ENCODE measurements around the gene CHRNE.
"Not testable (repeated sequence)": the region's sequence is repeated elsewhere in the genome, so short reads cannot be mapped to it uniquely, and the experiment has no call there.

CHRNE gene

DNA sequence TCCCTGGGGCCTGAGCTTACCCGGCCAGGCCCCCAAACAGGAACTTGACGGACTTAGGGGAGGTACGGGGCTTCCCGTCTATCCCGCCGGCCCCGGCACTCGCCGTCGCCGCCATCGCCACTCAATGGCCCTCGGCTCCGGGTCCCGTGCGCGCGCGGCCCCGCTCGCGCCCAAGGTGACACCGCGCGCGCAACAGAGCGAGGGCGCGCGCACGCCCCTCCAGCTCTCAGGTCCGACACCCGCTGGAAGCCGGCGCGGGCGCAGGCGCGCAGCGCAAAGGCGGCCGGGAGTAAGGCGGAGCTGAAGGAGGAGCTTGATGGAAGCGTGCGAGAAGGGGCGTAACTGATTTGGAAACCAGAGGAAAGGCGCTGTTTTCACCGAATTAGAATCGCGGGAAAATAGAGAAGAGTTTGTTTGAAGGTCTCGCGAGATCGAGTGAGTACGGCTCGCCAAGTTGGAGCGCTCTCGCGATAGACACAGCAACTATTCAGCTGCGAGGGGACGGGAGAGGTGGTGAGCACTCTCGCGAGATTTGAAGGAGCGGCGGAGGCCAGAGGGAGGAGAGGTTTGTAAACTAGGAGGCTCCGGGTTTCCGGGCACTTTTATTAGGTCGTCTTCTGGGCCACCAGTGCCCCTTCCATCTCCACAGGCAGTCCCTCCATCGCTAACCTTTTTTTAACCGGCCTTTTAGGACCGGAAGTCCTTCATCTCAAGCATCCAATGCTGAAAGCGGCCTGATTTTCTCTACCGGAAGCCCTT lies 37.1 kb upstream of the CHRNE start, which contains the start of the genes RNF167 and SLC25A11:
RNF167 (plus strand) TSS at position 473 of the 759 bp plus-strand sequence. CDS start 642 bp downstream, outside the sequence.
SLC25A11 (minus strand) TSS at position 251 of the 759 bp plus-strand sequence; CDS start at position 115, 136 bp downstream.
- peak; percentile 95 to 97 for DNase-seq (ENCODE audit: low read depth in 2 of 2)

GRCh38 chr17:4939546-4939795 lies 36.6 kb upstream of the CHRNE start:
- no peak for DNase-seq (ENCODE audit: low read depth in 2 of 2)

GRCh38 chr17:4938688-4939545 lies 36.0 kb upstream of the CHRNE start:
- DNase-seq (ENCODE audit: low read depth in 2 of 2) = no peak

DNA sequence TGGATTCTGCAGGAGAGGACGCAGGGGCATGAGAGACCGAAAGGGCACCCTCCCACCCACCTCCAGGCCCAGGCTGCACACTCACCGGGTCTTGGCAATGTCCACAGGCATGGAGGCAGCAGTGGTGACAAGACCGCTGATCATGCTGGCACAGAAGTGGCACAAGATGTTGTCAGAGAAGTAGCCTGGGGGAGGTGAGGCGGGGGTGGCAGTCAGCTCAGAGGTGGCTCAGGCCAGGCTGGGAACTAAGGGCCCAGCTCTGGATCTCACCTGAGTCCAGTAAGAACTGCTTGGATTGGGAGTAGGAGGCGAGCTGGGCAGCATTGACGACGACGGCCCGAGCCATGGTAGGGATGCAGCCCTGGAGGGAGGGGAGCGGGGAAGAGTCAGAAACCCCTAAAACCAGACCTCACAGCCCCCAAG lies 35.2 kb upstream of the CHRNE start:
- DNase-seq (ENCODE audit: low read depth in 2 of 2) = no peak

GRCh38 chr17:4937553-4937952 lies 34.7 kb upstream of the CHRNE start:
- DNase-seq (ENCODE audit: low read depth in 2 of 2) = no peak

- DNase-seq (ENCODE audit: low read depth in 2 of 2) = no peak
Observed at GRCh38 chr17:4936436-4936835, 33.5 kb upstream of the CHRNE start.

GRCh38 chr17:4935650-4936049 lies 32.8 kb upstream of the CHRNE start:
- no peak for DNase-seq (ENCODE audit: low read depth in 2 of 2)

DNA sequence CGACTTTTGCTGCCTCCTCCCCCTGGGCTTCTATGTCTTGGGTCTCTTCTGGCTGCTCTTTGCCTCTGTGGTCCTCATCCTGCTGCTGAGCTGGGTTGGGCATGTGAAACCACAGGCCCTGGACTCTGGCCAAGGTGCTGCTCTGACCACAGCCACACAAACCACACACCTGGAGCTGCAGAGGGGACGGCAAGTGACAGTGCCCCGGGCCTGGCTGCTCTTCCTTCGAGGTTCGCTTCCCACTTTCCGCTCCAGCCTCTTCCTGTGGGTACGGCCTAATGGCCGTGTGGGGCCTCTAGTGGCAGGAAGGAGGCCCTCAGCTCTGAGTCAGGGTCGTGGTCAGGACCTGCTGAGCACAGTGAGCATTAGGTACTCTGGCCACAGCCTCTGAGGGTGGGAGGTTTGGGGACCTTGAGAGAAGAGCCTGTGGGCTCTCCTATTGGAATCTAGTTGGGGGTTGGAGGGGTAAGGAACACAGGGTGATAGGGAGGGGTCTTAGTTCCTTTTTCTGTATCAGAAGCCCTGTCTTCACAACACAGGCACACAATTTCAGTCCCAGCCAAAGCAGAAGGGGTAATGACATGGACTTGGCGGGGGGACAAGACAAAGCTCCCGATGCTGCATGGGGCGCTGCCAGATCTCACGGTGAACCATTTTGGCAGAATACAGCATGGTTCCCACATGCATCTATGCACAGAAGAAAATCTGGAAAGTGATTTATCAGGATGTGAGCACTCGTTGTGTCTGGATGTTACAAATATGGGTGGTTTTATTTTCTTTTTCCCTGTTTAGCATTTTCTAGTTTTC lies 31.5 kb upstream of the CHRNE start:
- DNase-seq (ENCODE audit: low read depth in 2 of 2) = no peak

- no peak for DNase-seq (ENCODE audit: low read depth in 2 of 2)
Observed at GRCh38 chr17:4933646-4934045, 30.7 kb upstream of the CHRNE start.

GRCh38 chr17:4932756-4933155 lies 29.9 kb upstream of the CHRNE start:
- DNase-seq (ENCODE audit: low read depth in 2 of 2) = no peak

- no peak for DNase-seq (ENCODE audit: low read depth in 2 of 2)
Observed at GRCh38 chr17:4931963-4932362, 29.1 kb upstream of the CHRNE start, which contains the start of gene GP1BA. GP1BA (plus strand) TSS chr17:4932277; CDS start chr17:4932605, 328 bp downstream.

GRCh38 chr17:4928881-4929280 lies 26.0 kb upstream of the CHRNE start:
- DNase-seq (ENCODE audit: low read depth in 2 of 2) = no peak

GRCh38 chr17:4926577-4927335 lies 23.9 kb upstream of the CHRNE start:
- DNase-seq (ENCODE audit: low read depth in 2 of 2) = not testable (repeated sequence)

GRCh38 chr17:4921320-4921719 lies 18.4 kb upstream of the CHRNE start:
- DNase-seq (ENCODE audit: low read depth in 2 of 2) = no peak

GRCh38 chr17:4920351-4921048 lies 17.6 kb upstream of the CHRNE start:
- no peak for DNase-seq (ENCODE audit: low read depth in 2 of 2)

- DNase-seq (ENCODE audit: low read depth in 2 of 2) = no peak
Observed at GRCh38 chr17:4919511-4920047, 16.7 kb upstream of the CHRNE start.

DNA sequence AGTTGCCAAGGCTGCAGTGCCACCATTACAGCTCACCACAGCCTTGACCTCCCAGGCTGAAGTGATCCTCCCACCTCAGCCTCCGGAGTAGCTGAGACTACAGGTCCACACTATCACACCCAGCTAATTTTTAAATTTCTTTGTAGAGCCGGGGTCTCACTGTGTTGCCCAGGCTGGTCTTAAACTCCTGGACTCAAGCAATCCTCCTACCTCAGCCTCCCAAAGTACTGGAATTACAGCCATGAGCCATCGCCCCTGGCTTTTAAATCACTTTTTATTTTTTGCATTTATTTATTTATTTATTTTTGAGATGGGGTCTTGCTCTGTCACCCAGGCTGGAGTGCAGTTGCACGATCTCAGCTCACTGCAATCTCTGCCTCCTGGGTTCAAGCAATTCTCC lies 11.7 kb upstream of the CHRNE start:
- DNase-seq (ENCODE audit: low read depth in 2 of 2) = not testable (repeated sequence)

GRCh38 chr17:4913994-4914393 lies 11.1 kb upstream of the CHRNE start:
- no peak for DNase-seq (ENCODE audit: low read depth in 2 of 2)

GRCh38 chr17:4908711-4909496 lies 6.0 kb upstream of the CHRNE start:
- DNase-seq (ENCODE audit: low read depth in 2 of 2) = peak; percentile 50 to 66

DNA sequence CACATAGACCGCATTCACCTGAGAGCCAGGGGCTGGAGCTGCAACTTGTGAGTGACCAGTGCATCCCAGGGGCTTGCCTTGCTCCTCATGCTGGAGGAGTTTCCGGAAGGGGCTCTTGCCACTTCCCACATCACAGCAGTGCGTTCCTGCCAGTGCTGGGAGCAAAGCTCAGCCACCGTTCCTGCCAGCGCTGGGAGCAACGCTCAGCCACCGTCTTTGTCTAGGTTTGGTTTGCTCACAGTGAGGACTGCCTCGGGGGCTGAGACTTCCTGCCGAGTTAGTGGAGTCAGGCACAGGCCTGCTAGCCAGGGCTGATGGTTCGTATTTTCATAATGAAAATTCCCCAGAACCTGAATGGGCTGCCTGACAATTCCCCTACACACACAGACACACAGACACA lies 5.4 kb upstream of the CHRNE start:
- no peak for DNase-seq (ENCODE audit: low read depth in 2 of 2)
